ENCODE results near the gene IL15. TPM values are rescaled to one million over a fixed set of nuclear protein-coding genes. Genes with fewer than 3 reads are reported as not detected.

Gene IL15
- total RNA-seq, 1 donor from 2014 or later, result 11.5 TPM

DNA sequence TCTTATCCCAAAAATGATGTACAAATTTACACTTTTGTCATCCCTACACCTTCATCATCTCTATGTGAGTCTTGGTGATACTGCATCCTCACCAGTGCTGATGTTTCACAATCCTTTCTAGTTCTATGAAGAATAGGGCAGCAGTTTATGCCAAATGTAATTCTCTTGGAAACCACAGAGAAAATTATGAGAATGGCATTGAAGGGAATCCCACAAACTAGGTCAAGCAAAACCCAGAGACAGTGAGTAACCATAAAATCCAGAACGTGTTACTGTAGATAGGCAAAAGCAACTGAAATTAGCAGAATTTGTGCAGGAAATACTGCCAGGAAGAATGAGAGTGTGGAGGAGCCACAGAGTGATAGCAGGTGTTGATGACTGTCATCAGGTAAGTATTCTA is 24.5 kb downstream of the IL15 start:
- Histone ChIP-seq H3K9me3 (no peaks in the 10 kb centered on the region), H3K4me1 (peaks cover 6% of the 10 kb centered on the region), H3K36me3 (no peaks in the 10 kb centered on the region), H3K27me3 (no peaks in the 10 kb centered on the region), H3K27ac (no peak overlapping the region), H3K4me3 (no peak overlapping the region)
- intact Hi-C loops (cut with DNase I), result no loop called here
- no peak for TF ChIP-seq POLR2A (IDR thresholded peaks at IDR 0.05)
- TF ChIP-seq POLR2AphosphoS5 (IDR thresholded peaks at IDR 0.05; ENCODE audit: insufficient read depth in 1 of 2, low read depth in 1 of 2), result no peak
- TF ChIP-seq, protein P1, sequence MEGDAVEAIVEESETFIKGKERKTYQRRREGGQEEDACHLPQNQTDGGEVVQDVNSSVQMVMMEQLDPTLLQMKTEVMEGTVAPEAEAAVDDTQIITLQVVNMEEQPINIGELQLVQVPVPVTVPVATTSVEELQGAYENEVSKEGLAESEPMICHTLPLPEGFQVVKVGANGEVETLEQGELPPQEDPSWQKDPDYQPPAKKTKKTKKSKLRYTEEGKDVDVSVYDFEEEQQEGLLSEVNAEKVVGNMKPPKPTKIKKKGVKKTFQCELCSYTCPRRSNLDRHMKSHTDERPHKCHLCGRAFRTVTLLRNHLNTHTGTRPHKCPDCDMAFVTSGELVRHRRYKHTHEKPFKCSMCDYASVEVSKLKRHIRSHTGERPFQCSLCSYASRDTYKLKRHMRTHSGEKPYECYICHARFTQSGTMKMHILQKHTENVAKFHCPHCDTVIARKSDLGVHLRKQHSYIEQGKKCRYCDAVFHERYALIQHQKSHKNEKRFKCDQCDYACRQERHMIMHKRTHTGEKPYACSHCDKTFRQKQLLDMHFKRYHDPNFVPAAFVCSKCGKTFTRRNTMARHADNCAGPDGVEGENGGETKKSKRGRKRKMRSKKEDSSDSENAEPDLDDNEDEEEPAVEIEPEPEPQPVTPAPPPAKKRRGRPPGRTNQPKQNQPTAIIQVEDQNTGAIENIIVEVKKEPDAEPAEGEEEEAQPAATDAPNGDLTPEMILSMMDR (IDR thresholded peaks at IDR 0.05), result no peak
- no peak for DNase-seq (ENCODE audit: extremely low spot score in 2 of 2)

DNA sequence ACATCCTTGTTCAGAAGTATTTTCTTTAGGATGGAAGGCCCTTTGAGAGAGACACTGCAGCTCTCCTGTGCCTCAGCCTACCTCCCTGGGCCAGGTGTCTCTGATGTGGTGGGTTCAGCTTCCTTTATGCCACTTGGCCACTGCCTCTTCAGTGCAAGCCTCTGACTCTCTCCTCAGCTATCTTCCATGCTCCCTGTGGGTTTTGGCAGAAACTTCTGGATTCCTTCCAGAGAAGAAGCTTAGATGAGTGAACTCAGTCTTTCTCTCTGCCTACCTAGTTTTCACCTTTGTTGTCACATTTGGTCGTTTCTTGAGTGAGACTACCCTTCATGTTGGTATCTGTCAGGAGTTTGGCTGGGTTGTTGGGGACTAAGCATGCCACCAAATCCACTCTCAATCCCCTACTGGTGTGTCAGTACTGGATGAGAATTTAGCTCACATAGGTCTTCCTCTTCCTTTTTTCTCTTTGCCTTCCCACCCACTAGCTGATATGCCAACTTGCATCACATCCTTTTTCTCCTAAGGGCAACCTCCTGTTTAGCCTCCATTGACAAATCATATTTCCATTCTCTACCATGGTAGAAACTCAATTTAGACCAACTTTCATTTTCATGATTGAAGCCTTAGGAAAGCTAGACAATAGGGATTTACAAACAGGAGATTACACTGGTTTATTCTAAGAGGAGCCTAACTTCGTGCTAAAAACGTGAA is 32.0 kb downstream of the IL15 start:
- intact Hi-C loops (cut with DNase I), result no loop called here
- TF ChIP-seq POLR2AphosphoS5 (IDR thresholded peaks at IDR 0.05; ENCODE audit: insufficient read depth in 1 of 2, low read depth in 1 of 2) (no peak), POLR2A (IDR thresholded peaks at IDR 0.05) (no peak)
- TF ChIP-seq, protein P1 (IDR thresholded peaks at IDR 0.05), result no peak
- no peak for DNase-seq (ENCODE audit: extremely low spot score in 2 of 2)
- Histone ChIP-seq H3K27me3 (no peaks in the 10 kb centered on the region), H3K4me1 (no peaks in the 10 kb centered on the region), H3K36me3 (no peaks in the 10 kb centered on the region), H3K27ac (no peak overlapping the region), H3K4me3 (no peak overlapping the region), H3K9me3 (no peaks in the 10 kb centered on the region)

DNA sequence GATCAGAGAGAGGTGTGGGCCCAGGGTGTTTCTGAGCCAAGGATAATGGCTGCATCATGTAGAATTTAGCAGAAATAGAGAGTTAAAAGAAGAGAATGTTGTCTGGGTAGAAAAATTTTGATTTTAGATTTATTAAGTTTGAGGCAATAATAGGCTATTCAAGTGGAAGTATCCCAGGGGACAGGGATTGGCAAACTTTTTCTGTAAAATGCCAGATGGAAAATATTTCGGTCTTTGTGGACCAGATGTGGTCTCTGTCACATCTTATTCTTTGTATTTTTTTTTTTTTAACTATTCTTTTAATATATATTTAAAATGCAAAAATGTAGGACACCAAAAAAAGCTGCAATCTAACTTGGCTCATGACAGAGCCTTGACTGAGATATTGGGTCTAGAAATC is 33.1 kb downstream of the IL15 start:
- intact Hi-C loops (cut with DNase I), result no loop called here
- TF ChIP-seq, protein P1 (IDR thresholded peaks at IDR 0.05), result no peak
- TF ChIP-seq POLR2A (IDR thresholded peaks at IDR 0.05) (no peak), POLR2AphosphoS5 (IDR thresholded peaks at IDR 0.05; ENCODE audit: insufficient read depth in 1 of 2, low read depth in 1 of 2) (no peak)
- Histone ChIP-seq H3K9me3 (no peaks in the 10 kb centered on the region), H3K4me3 (no peak overlapping the region), H3K36me3 (no peaks in the 10 kb centered on the region), H3K27ac (no peak overlapping the region), H3K4me1 (no peaks in the 10 kb centered on the region), H3K27me3 (no peaks in the 10 kb centered on the region)
- DNase-seq (ENCODE audit: extremely low spot score in 2 of 2), result no peak

DNA sequence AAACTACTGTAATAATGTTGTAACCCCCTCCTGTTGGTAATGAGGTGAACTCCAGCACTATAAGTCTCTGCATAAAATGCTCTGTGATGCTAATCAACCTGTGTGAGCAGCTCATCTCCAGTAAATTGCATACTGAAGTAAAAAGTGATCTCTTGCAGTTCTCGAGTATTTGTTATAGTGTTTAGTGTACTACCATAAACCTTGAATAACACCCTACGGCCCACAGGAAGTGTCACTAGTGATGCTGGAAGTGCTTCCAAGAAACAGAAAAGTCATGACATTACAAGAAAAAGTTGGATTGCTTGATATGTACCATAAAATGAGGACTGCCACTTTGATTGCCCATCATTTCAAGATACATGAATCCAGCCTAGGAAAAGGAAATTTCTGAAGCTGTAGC is 39.0 kb downstream of the IL15 start:
- no peak for DNase-seq (ENCODE audit: extremely low spot score in 2 of 2)
- no peaks in the 10 kb centered on the region for H3K27me3 ChIP-seq
- H3K27ac ChIP-seq, result no peak overlapping the region
- intact Hi-C loops (cut with DNase I), result no loop called here
- TF ChIP-seq POLR2A (IDR thresholded peaks at IDR 0.05) (no peak), POLR2AphosphoS5 (IDR thresholded peaks at IDR 0.05; ENCODE audit: insufficient read depth in 1 of 2, low read depth in 1 of 2) (no peak)
- TF ChIP-seq, protein P1 (IDR thresholded peaks at IDR 0.05), result no peak
- no peak overlapping the region for H3K4me3 ChIP-seq
- H3K4me1 ChIP-seq, result peaks cover 9% of the 10 kb centered on the region
- no peaks in the 10 kb centered on the region for H3K36me3 ChIP-seq
- H3K9me3 ChIP-seq, result no peaks in the 10 kb centered on the region

DNA sequence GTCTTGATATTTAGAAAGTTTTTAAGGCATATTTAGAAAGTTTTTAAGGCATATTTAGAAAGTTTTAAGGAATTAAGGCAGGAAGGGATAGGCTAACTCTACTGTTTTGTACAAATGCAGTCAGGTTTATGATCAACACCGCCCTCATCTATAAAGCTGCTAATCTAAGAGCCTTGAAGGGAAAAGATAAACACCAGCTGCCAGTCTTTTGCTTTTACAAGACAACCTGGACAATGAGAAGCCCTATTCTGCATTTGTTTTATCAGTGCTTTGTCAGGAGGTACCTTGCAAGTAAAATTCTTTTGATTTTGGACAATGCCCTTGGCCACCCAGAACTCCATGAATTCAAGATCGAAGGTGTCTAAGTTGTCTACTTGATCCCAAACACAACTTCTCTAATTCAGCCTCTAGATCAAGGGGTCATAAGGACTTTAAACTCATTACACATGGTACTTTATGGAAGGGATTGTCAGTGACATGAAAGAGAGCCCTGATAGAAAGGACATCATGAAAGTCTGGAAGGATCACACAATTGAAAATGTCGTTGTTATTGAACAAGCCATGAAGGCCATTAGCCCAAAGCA is 39.8 kb downstream of the IL15 start:
- H3K9me3 ChIP-seq, result no peaks in the 10 kb centered on the region
- DNase-seq (ENCODE audit: extremely low spot score in 2 of 2), result no peak
- no peaks in the 10 kb centered on the region for H3K36me3 ChIP-seq
- H3K27me3 ChIP-seq, result no peaks in the 10 kb centered on the region
- no peak overlapping the region for H3K4me3 ChIP-seq
- peaks cover 9% of the 10 kb centered on the region for H3K4me1 ChIP-seq
- intact Hi-C loops (cut with DNase I), result no loop called here
- no peak overlapping the region for H3K27ac ChIP-seq
- no peak for TF ChIP-seq POLR2A (IDR thresholded peaks at IDR 0.05)
- TF ChIP-seq POLR2AphosphoS5 (IDR thresholded peaks at IDR 0.05; ENCODE audit: insufficient read depth in 1 of 2, low read depth in 1 of 2), result no peak
- TF ChIP-seq, protein P1 (IDR thresholded peaks at IDR 0.05), result no peak
